Measurements from ENCODE around the gene GPC6. TPM values are rescaled to one million over a fixed set of nuclear protein-coding genes. Genes with fewer than 3 reads are reported as not detected.

The GPC6 gene
- total and polyA plus RNA-seq, 12 donors: 0.15 to 5.4 (median 2.5) TPM

- 89 to 95% methylated on average over 7 of the region's 7 CpGs for WGBS, 2 donors
Observed at GRCh38 chr13:93472296-93472695, 245.7 kb downstream of the GPC6 start.

GRCh38 chr13:93472814-93473296 lies 246.2 kb downstream of the GPC6 start:
- peaks cover 0 to 40% (median 0%) of the 10 kb centered on the region in 11 donors for H3K9me3 ChIP-seq
- DNase-seq: no peak
- no peak overlapping the region for H3K4me3 ChIP-seq
- intact Hi-C loops (cut with DNase I): no loop called here
- no peaks in the 10 kb centered on the region for H3K27me3 ChIP-seq
- no peak overlapping the region for H3K27ac ChIP-seq
- WGBS, 2 donors: 77 to 83% methylated on average over 1 of the region's 1 CpG
- no peaks in the 10 kb centered on the region for H3K36me3 ChIP-seq
- no peak for TF ChIP-seq CTCF (IDR thresholded peaks at IDR 0.05)
- ATAC-seq: no peak
- no peaks in the 10 kb centered on the region for H3K4me1 ChIP-seq

More at GRCh38 chr13:93472296-93472695, 245.7 kb downstream of the GPC6 start:
- Histone ChIP-seq H3K9me3 (peaks cover 0 to 40% (median 0%) of the 10 kb centered on the region in 11 donors), H3K4me3 (no peak overlapping the region), H3K27me3 (no peaks in the 10 kb centered on the region), H3K36me3 (no peaks in the 10 kb centered on the region), H3K27ac (no peak overlapping the region), H3K4me1 (no peaks in the 10 kb centered on the region)
- no peak for ATAC-seq
- intact Hi-C loops (cut with DNase I): no loop called here
- no peak for TF ChIP-seq CTCF (IDR thresholded peaks at IDR 0.05)
- DNase-seq: no peak

DNA sequence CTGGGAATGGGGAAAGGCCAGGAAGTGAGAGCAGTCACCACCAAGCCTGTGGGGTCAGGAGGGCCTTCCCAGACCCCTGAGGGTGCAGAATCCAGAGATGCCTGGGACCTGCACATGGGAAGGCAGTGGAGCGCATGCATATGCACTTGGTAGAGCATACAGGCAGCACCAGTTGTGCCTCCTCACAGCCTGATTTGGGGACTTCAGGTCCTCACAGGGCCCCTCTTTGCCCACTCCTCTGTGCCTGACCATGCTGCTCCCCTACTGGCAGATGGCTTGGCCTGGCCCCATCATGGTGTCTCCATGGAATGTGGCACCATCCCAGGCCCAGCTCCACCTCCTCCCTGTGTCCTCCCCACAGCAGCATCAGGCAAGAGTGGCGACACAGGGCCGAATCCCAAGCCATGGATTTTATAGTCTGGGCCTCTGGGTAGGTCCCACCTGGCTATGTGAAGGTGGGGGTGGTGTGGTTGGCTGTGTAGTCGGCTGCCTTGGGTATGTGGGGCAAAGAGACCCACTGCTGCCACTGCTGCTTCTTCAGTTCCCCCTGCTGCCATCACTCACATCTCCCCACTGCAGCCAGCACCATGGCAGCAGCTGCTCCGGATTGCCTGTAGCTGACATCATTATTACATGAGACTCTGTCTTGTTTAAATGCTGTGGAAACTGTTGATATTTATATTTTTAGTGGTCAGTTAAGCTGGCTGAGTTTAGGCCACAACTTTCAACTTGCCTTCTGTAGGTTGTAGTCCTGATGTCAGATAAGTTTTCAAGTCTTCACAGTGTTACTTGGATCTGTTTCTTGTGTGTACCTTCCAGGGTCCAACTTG lies 247.0 kb downstream of the GPC6 start:
- ATAC-seq (no peak), DNase-seq (no peak)
- intact Hi-C loops (cut with DNase I): no loop called here
- no peak overlapping the region for H3K27ac ChIP-seq
- no peaks in the 10 kb centered on the region for H3K27me3 ChIP-seq
- TF ChIP-seq CTCF (IDR thresholded peaks at IDR 0.05): no peak
- no peaks in the 10 kb centered on the region for H3K36me3 ChIP-seq
- WGBS, 2 donors: 74 to 78% methylated on average over 5 of the region's 5 CpGs
- no peaks in the 10 kb centered on the region for H3K4me1 ChIP-seq
- peaks cover 0 to 40% (median 0%) of the 10 kb centered on the region in 11 donors for H3K9me3 ChIP-seq
- H3K4me3 ChIP-seq: no peak overlapping the region

DNA sequence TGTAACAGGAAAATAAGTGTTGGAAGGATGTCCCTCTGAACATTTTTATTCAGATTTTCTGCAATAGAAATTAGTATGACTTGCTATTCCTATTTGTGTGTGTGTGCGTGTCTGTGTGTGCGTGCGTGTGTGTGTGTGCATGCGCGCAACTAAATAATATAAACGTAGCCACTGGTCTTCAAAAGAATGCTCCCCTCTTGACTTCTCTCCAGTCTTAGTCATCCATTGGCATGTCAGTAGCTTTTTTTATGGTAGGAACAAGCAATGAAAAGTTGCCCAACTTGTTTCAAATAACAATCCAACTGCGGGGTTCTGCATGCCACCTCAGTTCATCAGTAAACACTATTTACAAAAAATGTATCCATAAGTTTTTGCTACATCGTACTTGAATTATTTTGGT lies 249.6 kb downstream of the GPC6 start:
- DNase-seq: no peak
- intact Hi-C loops (cut with DNase I): no loop called here
- H3K4me3 ChIP-seq: no peak overlapping the region
- no peak overlapping the region for H3K27ac ChIP-seq
- WGBS, 2 donors: 90 to 93% methylated on average over 8 of the region's 8 CpGs
- H3K9me3 ChIP-seq: peaks cover 0 to 23% (median 0%) of the 10 kb centered on the region in 11 donors
- no peaks in the 10 kb centered on the region for H3K36me3 ChIP-seq
- no peak for TF ChIP-seq CTCF (IDR thresholded peaks at IDR 0.05)
- ATAC-seq: no peak
- H3K27me3 ChIP-seq: no peaks in the 10 kb centered on the region
- H3K4me1 ChIP-seq: no peaks in the 10 kb centered on the region

Measured in heart right ventricle (tissue), 16 donors.